B cell (primary cell): ENCODE results near the gene EGFLAM. TPM values are rescaled to one million over a fixed set of nuclear protein-coding genes. Genes with fewer than 3 reads are reported as not detected.

Experiments
- ATAC-seq: fragments of 200-7000 bp; cut with Tn5 transposase; one replicate; pipeline ENCODE4 v1.10.0; 2021; ENCODE audit warnings: low read depth, mild to moderate bottlenecking, moderate number of reproducible peaks, moderate library complexity
- CTCF ChIA-PET: fragments of 350-600 bp; sonication (Branson Sonifier 250); formaldehyde crosslinking; loops from one replicate; lab custom pipeline; 2021; ENCODE audit warnings: antibody characterized with exemption, inconsistent platforms; lab: Charles Lee
- POLR2A ChIA-PET: fragments of 350-600 bp; sonication (Branson Sonifier 250); formaldehyde crosslinking; loops from one replicate; lab custom pipeline; 2021; ENCODE audit warnings: antibody characterized with exemption; lab: Charles Lee
- DNase-seq: peaks from one replicate; pipeline ENCODE4 v3.0.0; 2013
- H2AFZ ChIP-seq: 2 replicates; pipeline ENCODE4 v1.6.1; 2012; ENCODE audit warnings: mild to moderate bottlenecking, low read depth, low read length; ENCODE audit not compliant: insufficient read depth, poor library complexity, severe bottlenecking
- H3K27ac ChIP-seq, 2 donors: 1 replicate in 1 of 2; 2 replicates in 1 of 2; pipeline ENCODE4 v1.5.1; 2012 to 2013; ENCODE audit warnings: low read length in 2 of 2, mild to moderate bottlenecking in 2 of 2, moderate library complexity in 1 of 2
- H3K27me3 ChIP-seq, 4 experiments: fragments of 200-600 bp in 1 of 4; sonication (generic) in 1 of 4; replicated peaks in 1 of 4; 1 replicate in 2 of 4; 2 replicates in 2 of 4; pipeline versions ENCODE4 v1.6.1 to v1.7.0; 2013 to 2016; ENCODE audit warnings: low read length in 3 of 4, mild to moderate bottlenecking in 2 of 4, mixed read lengths in 1 of 4, moderate library complexity in 1 of 4; ENCODE audit not compliant: insufficient read depth in 4 of 4, control insufficient read depth in 3 of 4; ENCODE audit errors: control extremely low read depth in 1 of 4
- H3K36me3 ChIP-seq, 2 experiments: replicated peaks in 1 of 2; 1 replicate in 1 of 2; 2 replicates in 1 of 2; pipeline versions ENCODE4 v1.6.1 to v1.7.1; 2013; ENCODE audit warnings: low read length in 1 of 2; ENCODE audit not compliant: insufficient read depth in 2 of 2, control insufficient read depth in 1 of 2; ENCODE audit errors: control extremely low read depth in 1 of 2, extremely low read depth in 1 of 2
- H3K4me1 ChIP-seq, 2 donors: fragments of 200-600 bp in 1 of 2; sonication (generic) in 1 of 2; 1 replicate in 1 of 2; 2 replicates in 1 of 2; pipeline versions ENCODE4 v1.5.1 to v1.6.1; 2013 to 2017; ENCODE audit warnings: low read length in 2 of 2; ENCODE audit not compliant: control insufficient read depth in 2 of 2, insufficient read depth in 2 of 2
- H3K4me2 ChIP-seq: replicated peaks from 2 replicates; pipeline ENCODE3; 2012; ENCODE audit warnings: mild to moderate bottlenecking, low read depth, low read length; ENCODE audit not compliant: poor library complexity, severe bottlenecking
- H3K4me3 ChIP-seq, 5 experiments: fragments of 200-600 bp in 1 of 5; sonication (generic) in 1 of 5; 1 replicate in 3 of 5; 2 replicates in 2 of 5; pipeline versions ENCODE4 v1.5.1 to v1.7.0; 2011 to 2016; ENCODE audit warnings: low read length in 4 of 5, mild to moderate bottlenecking in 4 of 5, low read depth in 2 of 5, control low read depth in 1 of 5, moderate library complexity in 1 of 5; ENCODE audit not compliant: insufficient read depth in 1 of 5; ENCODE audit errors: control extremely low read depth in 1 of 5, extremely low read depth in 1 of 5
- H3K79me2 ChIP-seq: fragments of 200-600 bp; sonication (generic); one replicate; pipeline ENCODE4 v1.6.0; 2016; ENCODE audit warnings: low read length; ENCODE audit not compliant: control insufficient read depth, insufficient read depth
- H3K9ac ChIP-seq: fragments of 200-600 bp; sonication (generic); 2 replicates; pipeline ENCODE4 v1.6.1; 2017; ENCODE audit warnings: mild to moderate bottlenecking, low read length, moderate library complexity
- H3K9me3 ChIP-seq, 3 donors: one replicate each; pipeline versions ENCODE4 v1.6.1 to v1.7.1; 2013; ENCODE audit warnings: low read length in 2 of 3; ENCODE audit not compliant: control insufficient read depth in 2 of 3, insufficient read depth in 1 of 3; ENCODE audit errors: control extremely low read depth in 1 of 3
- H4K20me1 ChIP-seq: 2 replicates; pipeline ENCODE4 v1.6.0; 2012; ENCODE audit warnings: mild to moderate bottlenecking, low read length; ENCODE audit not compliant: insufficient read depth, control insufficient read depth, poor library complexity, severe bottlenecking
- H3K27ac Mint-ChIP-seq: one replicate; pipeline ENCODE4 v1.8.0; 2021; ENCODE audit warnings: mixed read lengths
- H3K27me3 Mint-ChIP-seq: one replicate; pipeline ENCODE4 v1.8.0; 2021; ENCODE audit warnings: mixed read lengths
- H3K4me1 Mint-ChIP-seq: one replicate; pipeline ENCODE4 v1.8.0; 2021; ENCODE audit warnings: mixed read lengths
- H3K4me3 Mint-ChIP-seq: one replicate; pipeline ENCODE4 v1.8.0; 2021; ENCODE audit warnings: mixed read lengths
- H3K9me3 Mint-ChIP-seq: one replicate; pipeline ENCODE4 v1.8.0; 2022; ENCODE audit warnings: mixed read lengths; ENCODE audit not compliant: insufficient read depth
- EZH2 ChIP-seq: IDR thresholded peaks from 2 replicates; pipeline ENCODE4 v1.6.1; 2012; ENCODE audit warnings: borderline replicate concordance, low read depth, mild to moderate bottlenecking, moderate library complexity, low read length; ENCODE audit not compliant: insufficient read depth, poor library complexity, severe bottlenecking
- WGBS: methylation state at CpG from one replicate; pipeline ENCODE4 v1.1.5; 2013; ENCODE audit warnings: missing lambda C conversion rate; ENCODE audit not compliant: insufficient coverage; 5-methylcytosine and 5-hydroxymethylcytosine counted together
- intact Hi-C: fragments of 100-400 bp; cut with micrococcal nuclease; formaldehyde crosslinking; loops from one replicate; pipeline ENCODE4 v1.10.0; 2022
- polyA plus RNA-seq: library from polyadenylated mRNA; depleted of rRNA; stranded (reverse); fragments of >200 nt; gene quantifications from 2 replicates; pipeline ENCODE4 v1.2.3, GENCODE V29; 2012
- total RNA-seq, 2 donors: library from RNA; stranded (reverse); fragments of 120-200 nt in 1 of 2; gene quantifications; 1 replicate in 1 of 2; 2 replicates in 1 of 2; pipeline versions ENCODE4 v1.2.3 to v1.2.4, GENCODE V29; 2013 to 2022
- TF ChIP-seq, protein P1 (sequence below): fragments of 200-600 bp; IDR thresholded peaks from one replicate; pipeline ENCODE4 v1.8.0; 2022; ENCODE audit warnings: antibody characterized with exemption, mild to moderate bottlenecking

The EGFLAM gene
- total and polyA plus RNA-seq, 2 donors (not counting 1 experiment from before 2014, with no cell fraction given) = not detected

DNA sequence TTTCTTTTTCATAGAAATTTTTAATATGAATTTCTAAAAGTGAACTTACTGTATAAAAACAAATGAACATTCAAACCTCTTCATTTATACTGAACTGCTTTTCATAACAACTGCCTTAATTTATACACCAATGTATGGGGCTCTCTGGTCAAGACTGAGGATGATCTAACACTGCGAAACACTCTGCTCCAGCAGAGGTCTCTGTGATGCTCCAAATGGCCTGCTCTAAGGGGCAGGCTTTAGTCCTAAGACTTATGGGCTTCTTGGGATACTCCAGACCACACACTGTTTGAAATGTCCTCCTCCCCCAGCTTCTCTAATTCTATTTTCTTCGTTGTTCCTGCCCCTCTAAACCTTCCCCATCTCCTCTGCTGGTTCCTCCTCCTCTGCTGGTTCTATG is 239.6 kb downstream of the EGFLAM start:
- ChIA-PET POLR2A (no interaction called here), CTCF (no interaction called here)
- Histone ChIP-seq H3K27me3 (peaks cover 0 to 6% (median 1%) of the 10 kb centered on the region in 4 experiments), H3K27ac (no peak overlapping the region), H4K20me1 (no peaks in the 10 kb centered on the region), H3K4me2 (no peak overlapping the region), H2AFZ (no peak overlapping the region), H3K4me1 (no peaks in the 10 kb centered on the region), H3K9ac (no peak overlapping the region), H3K79me2 (no peaks in the 10 kb centered on the region), H3K36me3 (no peaks in the 10 kb centered on the region), H3K9me3 (no peaks in the 10 kb centered on the region), H3K4me3 (no peak overlapping the region)
- intact Hi-C loops = no loop called here
- DNase-seq (no peak), ATAC-seq (no peak)
- no peaks in the 10 kb centered on the region for H3K4me1 Mint-ChIP-seq
- no peak overlapping the region for H3K27ac Mint-ChIP-seq
- TF ChIP-seq, protein P1, sequence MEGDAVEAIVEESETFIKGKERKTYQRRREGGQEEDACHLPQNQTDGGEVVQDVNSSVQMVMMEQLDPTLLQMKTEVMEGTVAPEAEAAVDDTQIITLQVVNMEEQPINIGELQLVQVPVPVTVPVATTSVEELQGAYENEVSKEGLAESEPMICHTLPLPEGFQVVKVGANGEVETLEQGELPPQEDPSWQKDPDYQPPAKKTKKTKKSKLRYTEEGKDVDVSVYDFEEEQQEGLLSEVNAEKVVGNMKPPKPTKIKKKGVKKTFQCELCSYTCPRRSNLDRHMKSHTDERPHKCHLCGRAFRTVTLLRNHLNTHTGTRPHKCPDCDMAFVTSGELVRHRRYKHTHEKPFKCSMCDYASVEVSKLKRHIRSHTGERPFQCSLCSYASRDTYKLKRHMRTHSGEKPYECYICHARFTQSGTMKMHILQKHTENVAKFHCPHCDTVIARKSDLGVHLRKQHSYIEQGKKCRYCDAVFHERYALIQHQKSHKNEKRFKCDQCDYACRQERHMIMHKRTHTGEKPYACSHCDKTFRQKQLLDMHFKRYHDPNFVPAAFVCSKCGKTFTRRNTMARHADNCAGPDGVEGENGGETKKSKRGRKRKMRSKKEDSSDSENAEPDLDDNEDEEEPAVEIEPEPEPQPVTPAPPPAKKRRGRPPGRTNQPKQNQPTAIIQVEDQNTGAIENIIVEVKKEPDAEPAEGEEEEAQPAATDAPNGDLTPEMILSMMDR = no peak
- TF ChIP-seq EZH2 = no peak
- no peaks in the 10 kb centered on the region for H3K9me3 Mint-ChIP-seq
- 64% methylated on average over 2 of the region's 2 CpGs for WGBS
- H3K4me3 Mint-ChIP-seq = no peak overlapping the region
- H3K27me3 Mint-ChIP-seq = peaks cover 29% of the 10 kb centered on the region

DNA sequence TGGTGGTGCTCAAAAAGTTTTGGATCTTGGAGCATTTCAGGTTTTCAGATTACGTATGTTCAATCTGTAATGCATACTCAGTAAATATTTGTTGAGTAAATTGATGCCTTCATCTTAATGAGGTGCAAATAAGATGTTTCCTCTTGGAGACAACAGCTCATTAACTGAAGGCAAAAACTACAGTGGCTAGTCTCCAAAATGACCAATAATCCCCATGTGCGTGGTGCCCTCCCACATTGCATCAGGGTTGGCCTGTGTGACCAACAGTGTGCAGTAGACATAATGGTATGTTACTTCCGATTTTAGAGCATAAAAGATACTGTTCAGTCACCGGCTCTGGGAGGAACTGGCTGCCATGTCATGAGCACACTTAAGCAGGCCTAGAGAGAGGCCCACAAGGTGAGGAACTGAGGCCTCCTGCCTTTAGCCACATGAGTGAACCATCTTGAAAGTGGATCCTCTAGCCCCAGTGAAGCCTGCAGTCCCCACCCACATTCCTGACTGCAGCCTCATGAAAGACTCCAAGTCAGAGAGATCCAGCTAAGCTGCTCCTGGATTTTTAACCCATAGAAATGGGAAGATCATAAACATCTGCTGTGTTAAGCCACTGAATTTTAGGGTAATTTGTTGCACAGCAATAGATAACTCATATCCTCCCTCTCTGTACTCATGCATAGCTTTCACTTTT is 242.4 kb downstream of the EGFLAM start:
- intact Hi-C loops = no loop called here
- Histone ChIP-seq H3K4me2 (no peak overlapping the region), H3K9ac (no peak overlapping the region), H3K27me3 (peaks cover 0 to 6% (median 0%) of the 10 kb centered on the region in 4 experiments), H2AFZ (no peak overlapping the region), H3K4me3 (no peak overlapping the region), H3K27ac (no peak overlapping the region), H3K4me1 (no peaks in the 10 kb centered on the region), H3K79me2 (no peaks in the 10 kb centered on the region), H4K20me1 (no peaks in the 10 kb centered on the region), H3K36me3 (no peaks in the 10 kb centered on the region), H3K9me3 (no peaks in the 10 kb centered on the region)
- no peaks in the 10 kb centered on the region for H3K9me3 Mint-ChIP-seq
- no peak for TF ChIP-seq EZH2
- TF ChIP-seq, protein P1 = no peak
- WGBS = 92% methylated on average over 3 of the region's 4 CpGs
- no peak overlapping the region for H3K27ac Mint-ChIP-seq
- H3K27me3 Mint-ChIP-seq = peaks cover 17% of the 10 kb centered on the region
- ATAC-seq (no peak), DNase-seq (no peak)
- ChIA-PET POLR2A (no interaction called here), CTCF (no interaction called here)
- H3K4me3 Mint-ChIP-seq = no peak overlapping the region
- no peaks in the 10 kb centered on the region for H3K4me1 Mint-ChIP-seq
